Bronchial epithelial cell (primary cell): ENCODE data around the gene C2orf66. TPM values are rescaled to one million over a fixed set of nuclear protein-coding genes. Genes with fewer than 3 reads are reported as not detected.

Source experiments
- DNase-seq: peaks from one replicate; pipeline ENCODE4 v3.0.0-alpha.2; 2010; ENCODE audit warnings: low read depth
- FAIRE-seq: peaks from 2 replicates; lab custom pipeline; 2011; peaks lifted over from hg19 to GRCh38; lab: Jason Lieb, UNC
- H3K27me3 ChIP-seq: 2 replicates; pipeline ENCODE4 v1.5.1; 2011; ENCODE audit warnings: low read length; ENCODE audit not compliant: control insufficient read depth, insufficient read depth
- H3K36me3 ChIP-seq: 2 replicates; pipeline ENCODE4 v1.5.1; 2011; ENCODE audit warnings: low read length; ENCODE audit not compliant: control insufficient read depth, insufficient read depth
- H3K4me3 ChIP-seq: 2 replicates; pipeline ENCODE4 v1.5.1; 2011; ENCODE audit warnings: mild to moderate bottlenecking, low read depth, low read length, control low read depth
- CTCF ChIP-seq: IDR thresholded peaks from 2 replicates; pipeline ENCODE4 v1.5.1; 2011; ENCODE audit warnings: mild to moderate bottlenecking, moderate library complexity, low read length, control low read depth, inconsistent platforms; ENCODE audit not compliant: insufficient read depth, severe bottlenecking
- total RNA-seq: library from RNA; depleted of rRNA; stranded (reverse); fragments of >200 nt; gene quantifications from 2 replicates; pipeline ENCODE4 v1.2.1, GENCODE V29; 2014

C2orf66 gene
- total RNA-seq, 1 donor from 2014 or later, result under 0.01 TPM

- DNase-seq (no peak), FAIRE-seq (no peak)
- no peak for TF ChIP-seq CTCF
- no peaks in the 10 kb centered on the region for H3K27me3 ChIP-seq
- no peaks in the 10 kb centered on the region for H3K36me3 ChIP-seq
- no peak overlapping the region for H3K4me3 ChIP-seq
These were observed 6.8 kb downstream of the C2orf66 start for GRCh38 chr2:196802401-196802800.

GRCh38 chr2:196801674-196802261, 7.4 kb downstream of the C2orf66 start:
- FAIRE-seq (no peak), DNase-seq (peak; percentile 75)
- no peak for TF ChIP-seq CTCF
- H3K36me3 ChIP-seq, result no peaks in the 10 kb centered on the region
- H3K4me3 ChIP-seq, result no peak overlapping the region
- H3K27me3 ChIP-seq, result no peaks in the 10 kb centered on the region

DNA sequence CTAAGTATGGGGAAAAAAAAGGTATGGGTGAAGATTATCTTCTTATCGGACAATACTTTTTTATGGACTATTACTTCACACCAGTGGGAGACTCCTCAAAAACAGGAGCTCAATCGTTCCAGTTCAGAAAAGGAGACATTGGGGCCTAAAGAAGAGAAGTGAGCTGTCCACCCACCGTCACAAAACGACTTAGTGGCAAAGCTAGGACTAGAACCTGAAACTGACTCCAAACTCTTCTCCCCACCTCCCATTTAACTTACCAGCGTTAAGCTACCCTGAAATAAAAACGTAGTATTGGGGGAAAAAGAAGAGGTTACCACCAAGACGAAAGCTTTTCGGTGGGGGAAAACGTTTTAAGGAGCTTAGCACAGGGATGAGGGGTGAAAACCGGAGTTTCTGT, 10.2 kb downstream of the C2orf66 start:
- FAIRE-seq, result no peak
- no peaks in the 10 kb centered on the region for H3K27me3 ChIP-seq
- peaks cover 1% of the 10 kb centered on the region for H3K36me3 ChIP-seq
- TF ChIP-seq CTCF, result no peak
- H3K4me3 ChIP-seq, result peak overlapping the region; percentile 81
- peak; percentile 6 for DNase-seq

DNA sequence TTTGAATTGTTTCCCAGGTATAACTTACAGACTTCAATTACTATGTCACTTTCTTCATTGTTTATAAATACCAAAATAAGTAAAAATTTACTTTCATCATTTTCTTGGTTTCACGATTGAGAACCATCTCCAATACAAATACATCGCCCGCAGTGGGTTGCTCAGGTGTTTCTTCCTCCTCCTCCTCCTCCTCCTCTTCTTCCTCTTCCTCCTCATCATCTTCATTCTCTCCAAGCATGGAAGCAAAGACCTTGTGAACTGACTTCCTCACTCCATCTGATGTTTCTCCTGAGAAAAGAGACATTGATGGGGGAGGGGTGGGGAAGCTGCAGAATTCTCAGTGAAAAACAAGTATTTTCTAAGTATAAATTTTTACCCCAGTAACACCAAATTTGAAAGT, 16.3 kb downstream of the C2orf66 start:
- TF ChIP-seq CTCF, result no peak
- no peak for FAIRE-seq

DNA sequence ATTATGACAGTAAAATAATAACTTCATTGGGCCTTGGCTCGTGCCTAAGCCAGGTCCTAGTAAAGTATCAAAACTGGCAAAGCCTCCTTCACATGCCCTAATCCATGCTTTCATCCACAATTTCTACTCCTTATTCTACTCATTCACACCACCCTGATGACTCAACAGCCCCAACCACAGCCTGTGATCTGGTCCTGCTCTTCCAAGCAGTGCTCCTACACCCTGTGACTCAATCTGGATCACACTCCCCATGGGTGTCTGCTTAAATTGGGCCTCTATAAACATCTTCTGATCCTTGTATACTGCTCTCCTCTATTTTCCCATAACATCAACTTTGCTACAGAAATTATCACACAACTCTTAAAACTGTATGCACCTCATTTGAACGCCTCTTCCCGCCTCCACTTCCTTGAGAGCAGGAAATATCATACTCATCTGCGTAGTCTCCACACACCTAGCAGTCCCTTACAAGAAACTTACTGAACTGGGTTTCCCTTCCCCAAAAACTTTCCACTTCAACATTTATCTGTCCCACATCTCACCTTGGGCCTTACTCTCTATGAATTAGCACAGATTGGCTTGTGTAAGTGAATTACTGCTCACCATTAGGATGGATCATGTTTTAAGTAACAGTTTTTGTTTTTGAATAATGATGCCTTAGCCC, 25.6 kb downstream of the C2orf66 start:
- FAIRE-seq, result peak; percentile 43
- Histone ChIP-seq H3K4me3 (no peak overlapping the region), H3K36me3 (peaks cover 7% of the 10 kb centered on the region), H3K27me3 (no peaks in the 10 kb centered on the region)
- peak; percentile 77 for DNase-seq
- no peak for TF ChIP-seq CTCF

More for the DNA sequence above, 16.3 kb downstream of the C2orf66 start:
- no peak overlapping the region for H3K4me3 ChIP-seq
- no peaks in the 10 kb centered on the region for H3K27me3 ChIP-seq
- peaks cover 8% of the 10 kb centered on the region for H3K36me3 ChIP-seq
- DNase-seq, result no peak
